A673 (cell line): ENCODE results near the gene DVL1. TPM values are rescaled to one million over a fixed set of nuclear protein-coding genes. Genes with fewer than 3 reads are reported as not detected.

ENCODE experiments used
- BruUV-seq: library from RNA; stranded (reverse); fragments of 400-500 nt; replicated peaks from 2 replicates; lab custom pipeline; 2021; lab: Mats Ljungman, UMichigan
- CTCF ChIA-PET: fragments of 300-600 bp; sonication (Branson Sonifier 250); formaldehyde crosslinking; loops from one replicate; lab custom pipeline; 2022; ENCODE audit warnings: antibody characterized with exemption; lab: Charles Lee
- POLR2A ChIA-PET: fragments of 300-600 bp; sonication (Branson Sonifier 250); formaldehyde crosslinking; loops from one replicate; lab custom pipeline; 2022; ENCODE audit warnings: antibody characterized with exemption; ENCODE audit not compliant: low non-redundant PET; lab: Charles Lee
- DNase-seq: peaks from one replicate; pipeline ENCODE4 v3.0.0-alpha.2; 2015; ENCODE audit warnings: low spot score
- H3K27ac ChIP-seq: fragments of 200-600 bp; sonication (generic); 2 replicates; pipeline ENCODE4 v1.5.1; 2016; ENCODE audit warnings: mixed run types, low read depth, mild to moderate bottlenecking, mixed read lengths, antibody characterized with exemption, low read length; ENCODE audit not compliant: poor library complexity, severe bottlenecking
- H3K27me3 ChIP-seq: fragments of 200-600 bp; sonication (generic); replicated peaks from 2 replicates; pipeline ENCODE4 v1.6.1; 2017; ENCODE audit warnings: mixed run types, low read depth, mild to moderate bottlenecking, mixed read lengths, antibody characterized with exemption, low read length; ENCODE audit not compliant: insufficient read depth, poor library complexity
- H3K36me3 ChIP-seq: fragments of 200-600 bp; sonication (generic); 2 replicates; pipeline ENCODE4 v1.6.1; 2016; ENCODE audit warnings: mixed run types, mild to moderate bottlenecking, mixed read lengths, antibody characterized with exemption, low read length; ENCODE audit not compliant: insufficient read depth, poor library complexity, severe bottlenecking
- H3K4me1 ChIP-seq: fragments of 200-600 bp; sonication (generic); 2 replicates; pipeline ENCODE4 v1.6.1; 2017; ENCODE audit warnings: mixed run types, mild to moderate bottlenecking, mixed read lengths, antibody characterized with exemption, low read length; ENCODE audit not compliant: insufficient read depth, poor library complexity, severe bottlenecking
- H3K4me3 ChIP-seq: fragments of 200-600 bp; sonication (generic); 2 replicates; pipeline ENCODE4 v1.5.1; 2016; ENCODE audit warnings: low read depth, mixed run types, mild to moderate bottlenecking, mixed read lengths, low read length; ENCODE audit not compliant: poor library complexity, severe bottlenecking
- H3K9me3 ChIP-seq: fragments of 200-600 bp; sonication (generic); 2 replicates; pipeline ENCODE4 v1.6.1; 2016; ENCODE audit warnings: mixed run types, low read depth, mild to moderate bottlenecking, mixed read lengths, antibody characterized with exemption, low read length; ENCODE audit not compliant: poor library complexity, severe bottlenecking
- CTCF ChIP-seq: fragments of 300-800, 200-600 bp; sonication (generic); conservative IDR thresholded peaks from 2 replicates; pipeline ENCODE4 v1.5.1; 2017; ENCODE audit warnings: low read depth, mild to moderate bottlenecking, antibody characterized with exemption, low read length, moderate library complexity, mixed read lengths
- EZH2 ChIP-seq: fragments of 200-600 bp; sonication (generic); IDR thresholded peaks from 2 replicates; pipeline ENCODE4 v1.6.1; 2017; ENCODE audit warnings: borderline replicate concordance, low read depth, mild to moderate bottlenecking, mixed read lengths, antibody characterized with exemption, low read length; ENCODE audit not compliant: poor library complexity, severe bottlenecking
- intact Hi-C: fragments of 100-400 bp; cut with micrococcal nuclease; formaldehyde crosslinking; loops from one replicate; pipeline ENCODE4 v1.10.0; 2022; ENCODE audit not compliant: unreplicated experiment
- total RNA-seq: library from RNA; stranded (reverse); gene quantifications from 2 replicates; pipeline ENCODE4 v1.2.3, GENCODE V29; 2021

Gene DVL1
- total RNA-seq, 1 experiment from 2014 or later = 48.0 TPM

GRCh38 chr1:1332031-1332755 lies 17.0 kb downstream of the DVL1 start:
- intact Hi-C loops = no loop called here
- no peak overlapping the region for H3K4me3 ChIP-seq
- H3K9me3 ChIP-seq = no peaks in the 10 kb centered on the region
- H3K36me3 ChIP-seq = no peaks in the 10 kb centered on the region
- H3K27ac ChIP-seq = no peak overlapping the region
- CTCF ChIA-PET = no interaction called here
- H3K27me3 ChIP-seq = no peaks in the 10 kb centered on the region
- DNase-seq = no peak
- TF ChIP-seq EZH2 = no peak
- no peak for TF ChIP-seq CTCF
- no TSS peak for BruUV-seq
- POLR2A ChIA-PET = no interaction called here
- peaks cover 4% of the 10 kb centered on the region for H3K4me1 ChIP-seq

DNA sequence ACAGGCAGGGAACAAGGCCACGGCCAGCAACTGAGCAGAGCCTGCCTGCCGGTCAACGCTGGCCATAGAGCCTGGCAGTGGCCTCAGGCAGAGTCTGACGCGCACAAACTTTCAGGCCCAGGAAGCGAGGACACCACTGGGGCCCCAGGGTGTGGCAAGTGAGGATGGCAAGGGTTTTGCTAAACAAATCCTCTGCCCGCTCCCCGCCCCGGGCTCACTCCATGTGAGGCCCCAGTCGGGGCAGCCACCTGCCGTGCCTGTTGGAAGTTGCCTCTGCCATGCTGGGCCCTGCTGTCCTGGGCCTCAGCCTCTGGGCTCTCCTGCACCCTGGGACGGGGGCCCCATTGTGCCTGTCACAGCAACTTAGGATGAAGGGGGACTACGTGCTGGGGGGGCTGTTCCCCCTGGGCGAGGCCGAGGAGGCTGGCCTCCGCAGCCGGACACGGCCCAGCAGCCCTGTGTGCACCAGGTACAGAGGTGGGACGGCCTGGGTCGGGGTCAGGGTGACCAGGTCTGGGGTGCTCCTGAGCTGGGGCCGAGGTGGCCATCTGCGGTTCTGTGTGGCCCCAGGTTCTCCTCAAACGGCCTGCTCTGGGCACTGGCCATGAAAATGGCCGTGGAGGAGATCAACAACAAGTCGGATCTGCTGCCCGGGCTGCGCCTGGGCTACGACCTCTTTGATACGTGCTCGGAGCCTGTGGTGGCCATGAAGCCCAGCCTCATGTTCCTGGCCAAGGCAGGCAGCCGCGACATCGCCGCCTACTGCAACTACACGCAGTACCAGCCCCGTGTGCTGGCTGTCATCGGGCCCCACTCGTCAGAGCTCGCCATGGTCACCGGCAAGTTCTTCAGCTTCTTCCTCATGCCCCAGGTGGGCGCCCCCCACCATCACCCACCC lies 17.9 kb downstream of the DVL1 start, which contains the start of gene TAS1R3:
Gene TAS1R3, plus strand, starts transcription at position 213 of the 898 bp plus-strand sequence. Its CDS starts 66 bp downstream, at position 279.
- no peaks in the 10 kb centered on the region for H3K27me3 ChIP-seq
- no peaks in the 10 kb centered on the region for H3K36me3 ChIP-seq
- TF ChIP-seq CTCF (no peak), EZH2 (no peak)
- H3K9me3 ChIP-seq = no peaks in the 10 kb centered on the region
- H3K4me3 ChIP-seq = no peak within 1 kb of the TSS
- ChIA-PET POLR2A (no interaction called here), CTCF (no interaction called here)
- peaks cover 4% of the 10 kb centered on the region for H3K4me1 ChIP-seq
- H3K27ac ChIP-seq = no peak within 1 kb of the TSS
- no TSS peak for BruUV-seq
- DNase-seq = no peak
- intact Hi-C loops = no loop called here

DNA sequence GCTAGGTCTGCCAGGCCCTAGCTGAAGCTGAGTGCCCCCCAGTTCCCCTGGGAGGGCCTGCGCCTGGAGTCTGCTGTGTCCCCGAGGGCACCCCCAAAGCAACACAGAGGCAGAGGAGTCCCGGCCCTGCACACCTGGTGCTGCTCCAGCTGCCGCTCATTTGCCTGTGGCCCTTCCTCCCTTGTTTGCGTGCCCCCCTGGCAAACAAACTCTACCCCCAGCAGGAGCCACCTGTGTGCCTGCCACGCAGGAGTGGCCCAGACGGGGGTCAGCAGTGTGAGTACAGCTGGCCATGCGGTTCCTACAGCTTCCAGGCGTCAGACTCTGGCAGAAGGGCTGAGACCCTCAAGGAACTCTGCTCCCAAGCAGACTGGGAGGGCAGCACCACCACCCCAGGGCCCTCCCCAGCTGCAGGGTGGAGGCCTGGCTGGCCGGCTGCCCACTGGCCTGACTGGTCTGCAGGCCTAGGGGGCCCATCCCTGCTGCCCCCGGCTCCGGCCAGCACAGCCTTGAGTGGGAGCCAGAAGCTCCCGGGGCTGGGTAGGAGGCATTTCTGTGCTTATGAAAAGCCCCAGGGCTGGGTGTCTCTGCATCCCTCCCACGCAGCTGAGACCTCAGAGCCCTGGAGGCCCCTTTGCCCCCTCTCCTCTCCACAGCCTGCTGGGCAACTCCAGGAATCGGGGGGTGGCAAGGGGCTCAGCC lies 18.7 kb downstream of the DVL1 start:
- H3K36me3 ChIP-seq = no peaks in the 10 kb centered on the region
- no peaks in the 10 kb centered on the region for H3K27me3 ChIP-seq
- ChIA-PET CTCF (no interaction called here), POLR2A (no interaction called here)
- H3K4me3 ChIP-seq = no peak overlapping the region
- H3K4me1 ChIP-seq = peaks cover 9% of the 10 kb centered on the region
- no peak overlapping the region for H3K27ac ChIP-seq
- no peak for DNase-seq
- no peaks in the 10 kb centered on the region for H3K9me3 ChIP-seq
- BruUV-seq = no TSS peak
- intact Hi-C loops = no loop called here
- TF ChIP-seq EZH2 (no peak), CTCF (no peak)
